SU-DHL-6 (cell line): ENCODE data around the gene FAM13C.

Experiments used
- CTCF ChIP-seq: fragments of 200-600 bp; sonication (generic); IDR thresholded peaks from one replicate; pipeline ENCODE4 v1.5.1; 2017; ENCODE audit warnings: antibody characterized with exemption, mild to moderate bottlenecking, low read length, moderate library complexity; ENCODE audit not compliant: insufficient read depth, poor library complexity, severe bottlenecking
- EZH2phosphoT487 ChIP-seq: fragments of 200-600 bp; sonication (generic), shearing (Covaris generic); conservative IDR thresholded peaks from 2 replicates; pipeline ENCODE4 v1.6.1; 2018; ENCODE audit warnings: mild to moderate bottlenecking, antibody characterized with exemption, low read length, moderate library complexity, mixed read lengths

- TF ChIP-seq CTCF, result no peak
- no peak for TF ChIP-seq EZH2phosphoT487
These were observed 37.9 kb upstream of the FAM13C start for GRCh38 chr10:59400214-59400613.
